Measurements from ENCODE around the gene CLUH.
"Not testable (repeated sequence)": the region's sequence is repeated elsewhere in the genome, so short reads cannot be mapped to it uniquely, and the experiment has no call there.

Gene CLUH

GRCh38 chr17:2701161-2701995 lies 10.2 kb downstream of the CLUH start:
- DNase-seq = no peak

GRCh38 chr17:2700491-2701141 lies 10.9 kb downstream of the CLUH start:
- DNase-seq = peak; percentile 99

DNA sequence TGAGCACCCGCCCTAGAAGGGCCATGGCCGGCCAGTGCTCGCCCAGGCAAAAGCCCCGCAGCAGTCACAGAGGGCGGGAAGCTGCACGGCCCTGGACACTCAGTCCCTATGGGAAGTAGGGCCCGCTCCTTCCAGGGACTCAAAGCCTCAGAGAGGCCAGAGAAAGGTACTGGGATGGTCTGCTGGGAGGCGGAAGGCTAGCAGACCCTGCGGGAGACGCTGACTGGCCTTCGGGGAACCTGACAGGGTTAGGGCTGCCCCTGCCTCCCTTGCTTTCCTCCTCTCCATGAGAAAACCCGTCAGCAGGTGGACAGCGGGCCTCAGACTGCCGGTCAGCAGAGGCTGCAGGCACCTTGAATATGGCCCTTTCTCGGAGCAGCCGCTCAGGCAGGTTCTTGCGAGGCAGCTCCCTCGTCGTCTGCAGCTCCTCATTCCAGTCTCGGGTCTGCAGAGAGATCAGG lies 11.5 kb downstream of the CLUH start:
- no peak for DNase-seq

GRCh38 chr17:2699216-2699805 lies 12.3 kb downstream of the CLUH start:
- DNase-seq = not testable (repeated sequence)

- DNase-seq = no peak
Observed at GRCh38 chr17:2697611-2698162, 13.9 kb downstream of the CLUH start.

DNA sequence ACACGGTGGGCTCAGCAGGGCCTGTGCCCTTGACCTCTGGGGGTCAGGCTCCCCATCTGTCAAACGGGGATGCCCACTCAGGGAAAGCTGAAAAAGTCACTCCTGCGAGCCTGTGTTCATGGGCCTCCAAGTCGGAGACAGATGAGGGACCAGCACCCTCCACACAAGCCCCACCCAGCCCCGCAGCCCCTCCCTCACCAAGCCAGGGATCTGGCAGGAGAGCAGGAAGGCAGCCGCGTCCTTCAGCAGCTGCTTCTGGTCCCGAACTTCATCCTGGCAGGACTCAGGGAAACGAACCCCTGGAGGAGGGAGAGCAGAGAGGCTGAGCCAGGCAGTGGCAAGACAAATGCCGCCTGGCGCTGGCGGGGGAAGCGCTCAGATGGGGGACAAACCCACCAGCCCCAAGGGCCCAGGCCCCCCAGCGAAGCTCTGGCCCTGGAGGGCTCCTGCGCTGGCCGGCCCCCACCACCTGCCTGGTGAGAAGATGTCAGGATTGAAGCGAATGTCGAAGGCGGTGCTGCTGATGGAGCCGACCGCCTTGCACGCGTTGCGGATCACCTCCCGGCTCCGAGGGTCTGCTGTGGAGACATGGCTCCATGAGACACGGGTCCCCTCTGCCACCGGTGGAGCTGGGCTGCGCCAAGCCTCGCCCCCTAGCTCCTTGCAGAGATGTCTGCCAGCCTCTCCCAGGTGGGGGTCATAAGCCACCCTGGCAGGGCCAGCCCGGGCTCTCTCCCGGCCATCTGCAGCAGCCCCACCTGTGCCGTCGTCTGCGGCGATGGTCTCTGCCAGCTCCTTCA lies 15.4 kb downstream of the CLUH start:
- no peak for DNase-seq

DNA sequence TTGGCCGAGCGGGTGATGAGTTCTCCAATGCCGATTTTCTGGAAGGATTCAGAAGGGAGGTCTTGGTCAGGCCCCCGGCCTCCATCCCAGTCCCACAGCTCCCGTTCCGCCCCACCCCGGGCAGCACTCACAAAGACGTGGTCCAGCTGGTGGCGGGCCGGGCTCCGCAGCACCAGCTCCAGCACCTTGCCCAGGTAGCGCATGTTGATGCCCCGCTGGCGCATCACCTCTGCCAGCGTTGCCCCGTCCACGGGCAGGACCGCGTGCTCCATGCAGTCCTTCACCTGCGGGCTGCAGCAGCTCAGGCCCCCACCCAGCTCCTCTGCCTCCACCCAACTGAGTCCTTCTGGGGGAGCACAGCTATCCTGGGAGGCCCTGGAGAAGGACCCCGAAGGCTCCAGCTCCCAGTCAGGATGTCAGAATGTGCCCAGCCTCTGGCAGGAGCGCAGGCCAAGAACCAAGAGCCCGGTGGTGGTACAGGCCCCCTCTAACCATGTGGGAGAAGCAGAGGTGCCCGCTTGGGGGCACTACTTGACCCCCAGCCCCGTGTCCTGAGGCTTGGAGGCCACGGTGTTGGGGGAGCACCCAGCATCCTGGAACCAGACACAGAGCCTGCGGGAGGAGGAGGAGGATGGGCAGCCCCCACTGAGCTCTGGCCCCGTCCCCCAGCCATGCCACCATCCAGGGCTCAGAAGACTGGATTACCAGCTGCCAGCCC lies 16.2 kb downstream of the CLUH start:
- DNase-seq = no peak

- DNase-seq = no peak
Observed at GRCh38 chr17:2694381-2695242, 17.0 kb downstream of the CLUH start.

GRCh38 chr17:2693561-2694380 lies 17.8 kb downstream of the CLUH start:
- no peak for DNase-seq

DNA sequence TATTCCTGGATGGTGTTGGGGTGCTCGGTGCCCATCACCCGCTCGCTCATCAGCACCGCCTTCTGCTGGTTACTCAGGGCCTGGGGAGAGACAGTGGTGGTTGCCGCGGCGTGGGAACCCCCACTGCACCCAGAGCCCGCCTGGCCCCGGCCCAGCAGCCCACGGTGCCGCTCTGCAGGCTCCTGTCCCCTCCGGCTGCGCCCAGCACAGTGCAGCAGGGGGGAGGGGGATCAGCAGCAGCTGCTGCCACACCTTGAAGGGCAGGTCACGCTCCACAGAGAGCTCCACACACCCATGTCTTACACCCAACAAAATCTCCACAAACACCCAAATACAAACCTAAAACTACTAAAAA lies 18.8 kb downstream of the CLUH start:
- no peak for DNase-seq

- DNase-seq = no peak
Observed at GRCh38 chr17:2691965-2692780, 19.4 kb downstream of the CLUH start.

DNA sequence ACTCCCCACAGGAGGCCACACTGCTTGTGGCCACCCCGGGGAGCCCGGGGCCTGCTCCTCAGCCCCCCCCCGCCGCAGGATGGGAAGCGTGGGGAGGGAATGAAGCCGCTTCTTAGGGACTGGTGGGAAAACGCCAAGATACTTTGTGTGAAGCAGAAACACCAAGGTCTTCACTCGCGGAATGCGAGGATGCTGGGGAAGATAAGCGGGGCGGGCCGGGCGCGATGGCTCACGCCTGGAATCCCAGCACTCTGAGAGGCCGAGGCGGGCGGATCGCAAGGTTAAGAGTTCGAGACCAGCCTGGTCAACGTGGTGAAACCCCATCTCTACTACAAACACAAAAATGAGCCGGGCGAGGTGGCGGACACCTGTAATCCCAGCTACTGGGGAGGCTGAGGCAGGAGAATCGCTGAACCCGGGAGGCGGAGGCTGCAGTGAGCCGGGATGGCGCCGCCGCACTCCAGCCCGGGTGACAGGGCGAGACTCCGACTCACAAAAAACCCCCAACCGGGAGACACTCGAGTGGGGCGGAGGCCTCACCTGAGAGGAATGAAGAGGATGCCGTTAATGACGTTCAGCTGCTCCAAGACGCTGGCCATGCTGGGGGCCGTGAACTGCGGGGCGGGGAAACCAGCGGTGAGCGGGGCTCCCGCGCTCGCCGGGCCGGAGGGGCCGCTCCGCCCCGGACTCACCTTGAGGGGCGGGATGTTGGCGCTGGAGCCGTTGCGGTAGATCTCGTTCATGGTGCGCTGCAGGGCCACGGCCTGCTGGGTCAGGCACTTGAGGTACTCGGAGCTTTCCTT lies 20.3 kb downstream of the CLUH start:
- no peak for DNase-seq

DNA sequence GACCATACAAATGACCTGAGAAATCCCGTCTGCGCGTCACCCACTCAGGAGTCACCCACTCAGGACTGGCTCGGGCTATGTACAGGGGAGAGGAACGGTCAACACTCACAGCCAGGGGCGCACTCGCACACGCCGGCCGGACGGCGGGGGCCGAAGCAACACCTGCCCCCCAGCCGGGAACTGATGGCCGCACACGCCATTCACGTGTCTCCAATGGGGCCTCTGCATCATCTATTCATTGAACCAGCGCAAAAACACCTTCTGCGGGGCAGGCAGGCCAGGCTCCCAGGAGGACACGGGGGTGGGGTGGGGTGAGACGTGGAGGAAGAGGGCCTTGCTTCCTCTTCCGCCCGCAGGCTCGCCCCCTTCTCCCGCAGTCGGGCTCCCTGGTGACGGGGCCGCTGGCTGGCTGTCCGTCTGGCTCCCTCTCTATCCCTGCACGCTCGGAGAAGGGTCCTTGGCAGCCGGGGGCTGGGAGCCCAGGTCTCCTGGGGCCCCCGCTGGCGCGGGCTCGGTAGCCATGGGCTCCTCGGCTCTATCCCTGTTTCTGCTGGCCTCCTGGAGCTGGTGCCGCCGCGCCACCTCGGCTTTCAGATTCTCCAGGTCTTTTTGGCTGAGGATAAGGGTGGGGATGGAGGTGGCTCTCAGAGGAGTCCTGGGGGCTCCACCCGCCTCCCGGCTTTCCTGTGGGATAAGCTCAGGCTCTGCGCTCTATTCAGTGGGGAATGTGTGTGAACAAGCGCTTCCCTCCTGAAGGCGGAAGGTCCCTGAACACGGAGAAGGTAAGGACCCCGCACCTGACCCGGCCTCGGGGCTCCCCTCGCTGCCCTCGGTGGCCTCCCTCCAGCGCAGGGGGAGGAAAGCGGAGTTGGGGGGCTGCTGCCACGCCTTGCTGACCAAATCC lies 21.1 kb downstream of the CLUH start:
- DNase-seq = no peak

GRCh38 chr17:2689411-2690164 lies 22.0 kb downstream of the CLUH start:
- no peak for DNase-seq

DNA sequence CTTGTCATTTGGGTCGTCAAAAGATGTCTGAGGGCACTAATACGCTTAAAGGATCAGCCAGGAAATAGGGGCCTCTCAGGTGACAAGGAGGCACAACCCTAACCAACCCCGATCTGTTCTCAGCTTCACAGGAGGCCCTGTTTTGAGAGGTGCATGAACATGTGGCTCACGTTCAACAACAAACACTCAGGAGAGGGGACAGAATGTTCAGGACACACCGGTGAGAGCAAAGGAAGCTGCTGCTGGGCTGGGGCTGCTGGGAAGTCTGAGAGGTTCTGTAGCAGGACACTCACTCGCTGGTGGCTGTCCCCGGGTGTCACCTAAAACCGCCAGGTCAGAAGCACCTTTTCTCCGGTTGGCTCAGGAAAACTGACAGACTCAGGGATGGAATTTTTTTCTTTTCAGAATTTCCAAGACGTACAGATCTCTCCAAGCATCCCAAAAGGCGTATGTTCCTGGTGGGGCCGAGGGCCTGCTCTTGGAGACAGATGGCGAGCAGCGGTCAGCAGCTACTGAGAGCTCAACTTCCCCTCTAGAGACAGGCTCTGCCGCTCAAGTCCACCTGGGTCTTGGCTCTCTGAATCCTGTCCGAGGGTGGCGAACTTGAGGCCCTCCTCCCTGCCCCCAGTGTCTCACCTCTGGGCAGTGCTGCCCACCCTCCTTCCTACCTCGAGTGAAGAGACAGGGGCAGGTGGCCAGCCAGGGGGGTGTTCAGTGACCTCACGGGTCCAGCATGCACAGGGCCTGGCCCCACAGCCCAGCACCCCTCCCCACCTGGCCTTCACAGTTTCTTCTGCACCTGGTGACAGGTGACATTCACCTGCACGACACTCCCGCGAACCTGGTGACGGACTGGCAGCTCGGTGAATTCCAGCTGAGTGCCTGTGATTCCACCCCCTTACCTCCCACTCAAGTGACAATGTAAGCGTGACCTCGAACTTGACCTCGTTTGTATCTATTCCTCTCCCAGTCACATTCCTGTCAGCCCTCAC lies 22.9 kb downstream of the CLUH start:
- DNase-seq = peak; percentile 19

Measured in NCI-H187 treated with DMSO at 0.1 percent for 48 hours (cell line).